ENCODE results near the gene POF1B.

POF1B gene

DNA sequence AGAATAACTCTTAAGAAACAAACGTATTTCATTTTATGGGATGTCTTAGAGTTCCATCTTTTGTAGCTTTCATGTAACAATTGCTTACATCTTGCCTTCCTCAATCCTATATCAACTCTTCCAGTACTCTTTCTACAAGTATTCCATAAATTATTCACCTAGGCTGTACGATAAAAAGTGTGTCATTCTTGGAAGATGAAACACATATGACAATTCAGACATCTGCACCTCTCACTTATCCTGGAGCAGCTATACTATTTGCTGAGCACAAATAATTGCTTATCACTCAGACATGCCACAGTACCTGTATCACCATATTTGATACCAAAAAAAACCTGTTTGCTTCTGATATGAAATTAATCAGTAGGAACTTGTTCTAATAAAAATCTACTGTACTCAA is 1.0 kb downstream of the POF1B start:
- TF ChIP-seq, protein P1, sequence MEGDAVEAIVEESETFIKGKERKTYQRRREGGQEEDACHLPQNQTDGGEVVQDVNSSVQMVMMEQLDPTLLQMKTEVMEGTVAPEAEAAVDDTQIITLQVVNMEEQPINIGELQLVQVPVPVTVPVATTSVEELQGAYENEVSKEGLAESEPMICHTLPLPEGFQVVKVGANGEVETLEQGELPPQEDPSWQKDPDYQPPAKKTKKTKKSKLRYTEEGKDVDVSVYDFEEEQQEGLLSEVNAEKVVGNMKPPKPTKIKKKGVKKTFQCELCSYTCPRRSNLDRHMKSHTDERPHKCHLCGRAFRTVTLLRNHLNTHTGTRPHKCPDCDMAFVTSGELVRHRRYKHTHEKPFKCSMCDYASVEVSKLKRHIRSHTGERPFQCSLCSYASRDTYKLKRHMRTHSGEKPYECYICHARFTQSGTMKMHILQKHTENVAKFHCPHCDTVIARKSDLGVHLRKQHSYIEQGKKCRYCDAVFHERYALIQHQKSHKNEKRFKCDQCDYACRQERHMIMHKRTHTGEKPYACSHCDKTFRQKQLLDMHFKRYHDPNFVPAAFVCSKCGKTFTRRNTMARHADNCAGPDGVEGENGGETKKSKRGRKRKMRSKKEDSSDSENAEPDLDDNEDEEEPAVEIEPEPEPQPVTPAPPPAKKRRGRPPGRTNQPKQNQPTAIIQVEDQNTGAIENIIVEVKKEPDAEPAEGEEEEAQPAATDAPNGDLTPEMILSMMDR (IDR thresholded peaks at IDR 0.05; ENCODE audit: insufficient read depth, low read depth, low read length, missing control alignments) = no peak
- DNase-seq (ENCODE audit: low read depth) = no peak
- H3K4me3 ChIP-seq (ENCODE audit: low read length) = peak overlapping the region; percentile 40

GRCh38 chrX:85375333-85375738 is 4.1 kb downstream of the POF1B start:
- peak; percentile 14 for DNase-seq (ENCODE audit: low read depth)
- TF ChIP-seq, protein P1 (IDR thresholded peaks at IDR 0.05; ENCODE audit: insufficient read depth, low read depth, low read length, missing control alignments) = no peak
- no peak overlapping the region for H3K4me3 ChIP-seq (ENCODE audit: low read length)

DNA sequence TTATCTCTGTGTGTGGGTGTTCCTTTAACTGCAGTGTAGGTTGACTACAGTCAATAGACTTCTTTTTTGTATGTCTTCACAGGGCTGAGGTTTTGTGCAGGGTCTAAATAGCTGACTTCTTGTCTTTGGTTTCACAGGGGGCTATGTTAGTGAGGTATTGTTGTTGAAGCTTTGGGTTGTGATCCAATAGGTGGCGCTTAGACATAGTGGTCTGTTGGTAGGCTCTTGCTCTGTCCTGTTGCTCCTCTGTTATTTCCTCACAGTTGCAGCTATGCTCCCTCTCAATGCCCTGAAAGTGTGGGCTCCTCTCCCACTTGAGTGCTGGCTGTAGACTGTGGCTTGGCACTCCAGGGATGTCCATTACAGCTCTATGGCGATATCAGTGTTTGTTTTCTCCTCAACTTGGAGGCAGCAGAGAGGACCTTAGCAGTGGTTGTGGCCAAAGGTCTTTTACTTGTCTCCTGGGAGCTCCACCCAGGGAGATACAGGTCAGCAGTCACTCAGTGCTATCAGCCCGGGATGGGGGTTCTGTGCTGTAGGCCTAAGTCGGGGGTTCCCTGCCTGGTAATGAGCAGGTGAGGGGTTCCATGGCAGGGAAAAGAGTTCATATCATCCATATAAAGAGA is 14.0 kb downstream of the POF1B start:
- TF ChIP-seq, protein P1 (IDR thresholded peaks at IDR 0.05; ENCODE audit: insufficient read depth, low read depth, low read length, missing control alignments) = no peak
- peak; percentile 9 for DNase-seq (ENCODE audit: low read depth)
- no peak overlapping the region for H3K4me3 ChIP-seq (ENCODE audit: low read length)

- DNase-seq (ENCODE audit: low read depth) = no peak
- TF ChIP-seq, protein P1 (IDR thresholded peaks at IDR 0.05; ENCODE audit: insufficient read depth, low read depth, low read length, missing control alignments) = no peak
- H3K4me3 ChIP-seq (ENCODE audit: low read length) = no peak overlapping the region
Observed at GRCh38 chrX:85359051-85359450, 20.4 kb downstream of the POF1B start.

- H3K4me3 ChIP-seq (ENCODE audit: low read length) = no peak overlapping the region
- DNase-seq (ENCODE audit: low read depth) = no peak
- TF ChIP-seq, protein P1 (IDR thresholded peaks at IDR 0.05; ENCODE audit: insufficient read depth, low read depth, low read length, missing control alignments) = no peak
Observed at GRCh38 chrX:85345523-85345922, 33.9 kb downstream of the POF1B start.

DNA sequence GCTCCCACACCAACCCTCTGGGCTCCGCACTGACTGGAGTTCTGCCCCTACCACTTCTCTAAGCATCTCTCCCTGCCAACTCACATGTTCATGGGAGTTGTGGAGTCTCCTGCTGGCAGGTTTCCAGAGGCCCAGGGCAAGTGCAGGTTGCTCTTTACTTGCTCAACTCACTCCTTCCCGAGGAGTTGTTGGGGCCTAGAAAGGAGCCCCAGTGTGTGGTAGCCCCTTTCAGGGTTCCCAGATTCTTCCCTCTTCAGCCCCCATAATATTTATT is 52.5 kb downstream of the POF1B start:
- H3K4me3 ChIP-seq (ENCODE audit: low read length) = no peak overlapping the region
- no peak for DNase-seq (ENCODE audit: low read depth)
- TF ChIP-seq, protein P1 (IDR thresholded peaks at IDR 0.05; ENCODE audit: insufficient read depth, low read depth, low read length, missing control alignments) = no peak
